GM19099 (cell line): ENCODE results near the gene DAP3.
A peak's percentile ranks its signal among the peaks of the same experiment; 100 is the strongest.

Source experiments
- POLR2A ChIP-seq: IDR thresholded peaks from 3 replicates; pipeline ENCODE4 v1.6.1; 2011; ENCODE audit warnings: low read depth; ENCODE audit not compliant: insufficient read length; ENCODE audit errors: extremely low read depth

DAP3 gene

GRCh38 chr1:155680531-155680930 is 8.4 kb upstream of the DAP3 start:
- no peak for TF ChIP-seq POLR2A

- TF ChIP-seq POLR2A = no peak
Measured at GRCh38 chr1:155681776-155682175, 7.1 kb upstream of the DAP3 start.

GRCh38 chr1:155688324-155689080 is 389 bp upstream of the DAP3 start, which contains the start of gene YY1AP1:
TSS of gene YY1AP1 (minus strand) at chr1:155688774. CDS start at chr1:155680436, 8,338 bp downstream.
- TF ChIP-seq POLR2A = peak; percentile 33

GRCh38 chr1:155691992-155692528 is 3.2 kb downstream of the DAP3 start:
- TF ChIP-seq POLR2A = no peak

- TF ChIP-seq POLR2A = no peak
Measured at GRCh38 chr1:155694167-155694566, 5.3 kb downstream of the DAP3 start.

- no peak for TF ChIP-seq POLR2A
Measured at GRCh38 chr1:155695072-155695471, 6.2 kb downstream of the DAP3 start.

GRCh38 chr1:155695608-155696007 is 6.7 kb downstream of the DAP3 start:
- no peak for TF ChIP-seq POLR2A

- no peak for TF ChIP-seq POLR2A
Measured at GRCh38 chr1:155696524-155696923, 7.6 kb downstream of the DAP3 start.

- TF ChIP-seq POLR2A = no peak
Measured at GRCh38 chr1:155697046-155697445, 8.2 kb downstream of the DAP3 start.

- TF ChIP-seq POLR2A = no peak
Measured at GRCh38 chr1:155698382-155699038, 9.6 kb downstream of the DAP3 start.

- no peak for TF ChIP-seq POLR2A
Measured at GRCh38 chr1:155703216-155703615, 14.3 kb downstream of the DAP3 start.

GRCh38 chr1:155706139-155706538 is 17.2 kb downstream of the DAP3 start:
- no peak for TF ChIP-seq POLR2A

GRCh38 chr1:155709391-155709790 is 20.5 kb downstream of the DAP3 start:
- no peak for TF ChIP-seq POLR2A

GRCh38 chr1:155713075-155713474 is 24.2 kb downstream of the DAP3 start:
- TF ChIP-seq POLR2A = no peak

GRCh38 chr1:155715777-155716176 is 26.9 kb downstream of the DAP3 start:
- TF ChIP-seq POLR2A = no peak

- TF ChIP-seq POLR2A = no peak
Measured at GRCh38 chr1:155717041-155717440, 28.1 kb downstream of the DAP3 start.

- TF ChIP-seq POLR2A = no peak
Measured at GRCh38 chr1:155719703-155720102, 30.8 kb downstream of the DAP3 start.

GRCh38 chr1:155725142-155725541 is 36.3 kb downstream of the DAP3 start:
- TF ChIP-seq POLR2A = no peak
